GM12892 (cell line): ENCODE data around the gene DLG1.

Source experiments
- POLR2A ChIP-seq: IDR thresholded peaks from 2 replicates; pipeline ENCODE4 v1.6.1; 2011; ENCODE audit warnings: low read depth, low read length, control low read depth
- POLR2AphosphoS5 ChIP-seq: IDR thresholded peaks from 2 replicates; pipeline ENCODE4 v1.6.1; 2011; ENCODE audit warnings: low read depth, low read length, control low read depth
- TAF1 ChIP-seq: IDR thresholded peaks from 2 replicates; pipeline ENCODE4 v1.6.1; 2011; ENCODE audit warnings: low read depth, mild to moderate bottlenecking, control low read depth, low read length, borderline replicate concordance

DNA sequence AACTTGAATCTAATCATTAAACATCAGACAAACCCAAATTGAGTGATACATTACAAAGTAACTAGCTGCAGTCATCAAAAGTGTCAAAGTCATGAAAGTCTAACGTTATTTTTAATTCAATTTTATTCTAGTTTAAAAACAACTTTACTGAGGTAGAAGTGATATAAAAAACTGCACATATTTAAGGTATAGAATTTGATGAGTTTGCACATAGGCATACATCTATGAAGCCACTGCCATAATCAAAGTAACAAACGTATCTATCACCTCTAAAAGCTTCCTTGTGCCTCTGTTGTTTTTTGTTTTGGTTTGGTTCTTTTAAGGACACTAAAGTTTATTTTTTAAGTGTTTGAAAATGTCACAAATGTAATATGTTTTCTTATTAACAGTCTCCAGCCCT lies 130.9 kb downstream of the DLG1 start:
- no peak for TF ChIP-seq TAF1
- TF ChIP-seq POLR2A, result no peak
- TF ChIP-seq POLR2AphosphoS5, result no peak
